ENCODE measurements around the gene CHSY1.

- no peak for TF ChIP-seq CTCF (conservative IDR thresholded peaks at IDR 0.05; ENCODE audit: low read depth, low read length)
- no peak for TF ChIP-seq EZH2 (IDR thresholded peaks at IDR 0.05; ENCODE audit: borderline replicate concordance, low read depth, low read length, poor library complexity, severe bottlenecking)
These were observed 57.9 kb downstream of the CHSY1 start for GRCh38 chr15:101193806-101194545.
